Endodermal cell (in vitro differentiated cells): ENCODE data around the gene MYCBPAP. TPM values are rescaled to one million over a fixed set of nuclear protein-coding genes. Genes with fewer than 3 reads are reported as not detected.
A peak's percentile ranks its signal among the peaks of the same experiment; 100 is the strongest.

Source experiments
- DNase-seq: peaks from one replicate; pipeline ENCODE4 v3.0.0-alpha.2; 2017
- H3K27ac ChIP-seq: 2 replicates; pipeline ENCODE4 v1.5.1; 2013; ENCODE audit warnings: mild to moderate bottlenecking, low read depth, low read length, moderate library complexity
- H3K27me3 ChIP-seq: 2 replicates; pipeline ENCODE4 v1.6.1; 2013; ENCODE audit warnings: mild to moderate bottlenecking, low read length, moderate library complexity; ENCODE audit not compliant: insufficient read depth, control insufficient read depth, poor library complexity, severe bottlenecking
- H3K36me3 ChIP-seq: 2 replicates; pipeline ENCODE4 v1.7.0; 2013; ENCODE audit warnings: mild to moderate bottlenecking, low read length, moderate library complexity; ENCODE audit not compliant: control insufficient read depth, insufficient read depth
- H3K4me1 ChIP-seq: one replicate; pipeline ENCODE4 v1.7.0; 2013; ENCODE audit warnings: low read length; ENCODE audit not compliant: control insufficient read depth, insufficient read depth
- H3K4me3 ChIP-seq: 2 replicates; pipeline ENCODE4 v1.5.1; 2013; ENCODE audit warnings: mild to moderate bottlenecking, low read length, moderate library complexity
- H3K9ac ChIP-seq: 2 replicates; pipeline ENCODE4 v1.6.1; 2013; ENCODE audit warnings: mild to moderate bottlenecking, low read length, moderate library complexity; ENCODE audit not compliant: poor library complexity, severe bottlenecking; ENCODE audit errors: extremely low read depth
- H3K9me3 ChIP-seq: 2 replicates; pipeline ENCODE4 v1.6.1; 2013; ENCODE audit warnings: mild to moderate bottlenecking, low read length, moderate library complexity; ENCODE audit not compliant: control insufficient read depth
- H3K27ac Mint-ChIP-seq: 2 replicates; pipeline ENCODE4 v1.8.0; 2020; ENCODE audit warnings: mixed read lengths
- H3K27me3 Mint-ChIP-seq: 2 replicates; pipeline ENCODE4 v1.8.0; 2021; ENCODE audit warnings: mild to moderate bottlenecking, mixed read lengths; ENCODE audit not compliant: insufficient read depth
- H3K36me3 Mint-ChIP-seq: 2 replicates; pipeline ENCODE4 v1.8.0; 2020; ENCODE audit warnings: low read depth, mixed read lengths
- H3K4me1 Mint-ChIP-seq: 2 replicates; pipeline ENCODE4 v1.8.0; 2020; ENCODE audit warnings: mixed read lengths
- H3K4me3 Mint-ChIP-seq: 2 replicates; pipeline ENCODE4 v1.8.0; 2020; ENCODE audit warnings: mild to moderate bottlenecking, moderate library complexity, mixed read lengths
- H3K9me3 Mint-ChIP-seq: 2 replicates; pipeline ENCODE4 v1.8.0; 2020; ENCODE audit warnings: mild to moderate bottlenecking, mixed read lengths
- WGBS, 2 experiments: methylation state at CpG; one replicate each; pipeline versions ENCODE4 v1.1.5 to v1.1.7; 2013; ENCODE audit warnings: missing lambda C conversion rate in 2 of 2, mixed read lengths in 1 of 2; ENCODE audit not compliant: insufficient coverage in 1 of 2, insufficient read length in 1 of 2; 5-methylcytosine and 5-hydroxymethylcytosine counted together
- total RNA-seq, 2 donors: library from RNA; stranded (reverse); fragmentation: NEBNext Ultra II Directional in 1 of 2; extraction: Animal tissue kit (Norgen Biotek cat#: 25700) in 1 of 2; gene quantifications; 2 replicates in 1 of 2; 3 replicates in 1 of 2; pipeline ENCODE4 v1.2.1, GENCODE V29; 2021
- TF ChIP-seq, protein P1 (sequence below): fragments of 200-600 bp; sonication (generic); conservative IDR thresholded peaks from 2 replicates; pipeline ENCODE4 v1.5.0; 2021; ENCODE audit warnings: antibody characterized with exemption, mild to moderate bottlenecking

Gene MYCBPAP
- total RNA-seq, 2 donors from 2014 or later = 3.5 to 7.1 TPM

GRCh38 chr17:50476545-50477315 lies 31.5 kb upstream of the MYCBPAP start:
- Mint-ChIP-seq H3K27me3 (peaks cover 19% of the 10 kb centered on the region), H3K9me3 (no peaks in the 10 kb centered on the region), H3K27ac (no peak overlapping the region), H3K4me1 (peaks cover 14% of the 10 kb centered on the region), H3K36me3 (peaks cover 27% of the 10 kb centered on the region), H3K4me3 (peak overlapping the region; percentile 26)
- WGBS, 2 experiments = 88 to 92% methylated on average over 17 to 18 of the region's 18 CpGs
- Histone ChIP-seq H3K27me3 (no peaks in the 10 kb centered on the region), H3K36me3 (peaks cover 4% of the 10 kb centered on the region), H3K9ac (no peak overlapping the region), H3K9me3 (no peaks in the 10 kb centered on the region), H3K4me3 (no peak overlapping the region), H3K4me1 (no peaks in the 10 kb centered on the region), H3K27ac (no peak overlapping the region)
- TF ChIP-seq, protein P1, sequence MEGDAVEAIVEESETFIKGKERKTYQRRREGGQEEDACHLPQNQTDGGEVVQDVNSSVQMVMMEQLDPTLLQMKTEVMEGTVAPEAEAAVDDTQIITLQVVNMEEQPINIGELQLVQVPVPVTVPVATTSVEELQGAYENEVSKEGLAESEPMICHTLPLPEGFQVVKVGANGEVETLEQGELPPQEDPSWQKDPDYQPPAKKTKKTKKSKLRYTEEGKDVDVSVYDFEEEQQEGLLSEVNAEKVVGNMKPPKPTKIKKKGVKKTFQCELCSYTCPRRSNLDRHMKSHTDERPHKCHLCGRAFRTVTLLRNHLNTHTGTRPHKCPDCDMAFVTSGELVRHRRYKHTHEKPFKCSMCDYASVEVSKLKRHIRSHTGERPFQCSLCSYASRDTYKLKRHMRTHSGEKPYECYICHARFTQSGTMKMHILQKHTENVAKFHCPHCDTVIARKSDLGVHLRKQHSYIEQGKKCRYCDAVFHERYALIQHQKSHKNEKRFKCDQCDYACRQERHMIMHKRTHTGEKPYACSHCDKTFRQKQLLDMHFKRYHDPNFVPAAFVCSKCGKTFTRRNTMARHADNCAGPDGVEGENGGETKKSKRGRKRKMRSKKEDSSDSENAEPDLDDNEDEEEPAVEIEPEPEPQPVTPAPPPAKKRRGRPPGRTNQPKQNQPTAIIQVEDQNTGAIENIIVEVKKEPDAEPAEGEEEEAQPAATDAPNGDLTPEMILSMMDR = no peak
- no peak for DNase-seq

DNA sequence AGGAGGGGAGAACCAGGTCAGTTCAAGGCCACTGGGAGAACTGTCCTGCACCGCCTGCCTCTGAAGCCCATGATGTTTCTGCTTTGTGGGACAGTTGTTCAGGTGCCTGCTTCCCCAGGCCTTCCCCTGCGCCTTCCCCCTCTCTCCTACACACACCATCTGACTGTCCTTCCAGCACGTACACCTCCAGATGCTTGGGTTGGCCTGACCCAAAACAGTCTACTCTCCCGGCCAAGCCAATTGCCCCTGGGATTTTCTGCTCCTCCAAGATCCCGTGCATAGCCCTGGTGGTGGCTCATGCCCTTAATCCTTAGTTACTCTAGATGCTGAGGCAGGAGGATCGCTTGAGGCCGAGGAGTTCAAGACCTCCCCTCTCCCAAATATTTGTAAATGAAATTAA lies 30.3 kb upstream of the MYCBPAP start:
- TF ChIP-seq, protein P1 = no peak
- no peaks in the 10 kb centered on the region for H3K9me3 Mint-ChIP-seq
- peaks cover 14% of the 10 kb centered on the region for H3K4me1 Mint-ChIP-seq
- no peak for DNase-seq
- H3K27me3 Mint-ChIP-seq = peaks cover 13% of the 10 kb centered on the region
- Histone ChIP-seq H3K4me3 (peak overlapping the region; percentile 98), H3K27ac (no peak overlapping the region), H3K9ac (no peak overlapping the region), H3K36me3 (peaks cover 4% of the 10 kb centered on the region), H3K4me1 (no peaks in the 10 kb centered on the region), H3K9me3 (no peaks in the 10 kb centered on the region), H3K27me3 (no peaks in the 10 kb centered on the region)
- H3K4me3 Mint-ChIP-seq = peak overlapping the region; percentile 71
- 95 to 96% methylated on average over 6 to 7 of the region's 7 CpGs for WGBS, 2 experiments
- H3K27ac Mint-ChIP-seq = peak overlapping the region; percentile 89
- H3K36me3 Mint-ChIP-seq = peaks cover 24% of the 10 kb centered on the region

DNA sequence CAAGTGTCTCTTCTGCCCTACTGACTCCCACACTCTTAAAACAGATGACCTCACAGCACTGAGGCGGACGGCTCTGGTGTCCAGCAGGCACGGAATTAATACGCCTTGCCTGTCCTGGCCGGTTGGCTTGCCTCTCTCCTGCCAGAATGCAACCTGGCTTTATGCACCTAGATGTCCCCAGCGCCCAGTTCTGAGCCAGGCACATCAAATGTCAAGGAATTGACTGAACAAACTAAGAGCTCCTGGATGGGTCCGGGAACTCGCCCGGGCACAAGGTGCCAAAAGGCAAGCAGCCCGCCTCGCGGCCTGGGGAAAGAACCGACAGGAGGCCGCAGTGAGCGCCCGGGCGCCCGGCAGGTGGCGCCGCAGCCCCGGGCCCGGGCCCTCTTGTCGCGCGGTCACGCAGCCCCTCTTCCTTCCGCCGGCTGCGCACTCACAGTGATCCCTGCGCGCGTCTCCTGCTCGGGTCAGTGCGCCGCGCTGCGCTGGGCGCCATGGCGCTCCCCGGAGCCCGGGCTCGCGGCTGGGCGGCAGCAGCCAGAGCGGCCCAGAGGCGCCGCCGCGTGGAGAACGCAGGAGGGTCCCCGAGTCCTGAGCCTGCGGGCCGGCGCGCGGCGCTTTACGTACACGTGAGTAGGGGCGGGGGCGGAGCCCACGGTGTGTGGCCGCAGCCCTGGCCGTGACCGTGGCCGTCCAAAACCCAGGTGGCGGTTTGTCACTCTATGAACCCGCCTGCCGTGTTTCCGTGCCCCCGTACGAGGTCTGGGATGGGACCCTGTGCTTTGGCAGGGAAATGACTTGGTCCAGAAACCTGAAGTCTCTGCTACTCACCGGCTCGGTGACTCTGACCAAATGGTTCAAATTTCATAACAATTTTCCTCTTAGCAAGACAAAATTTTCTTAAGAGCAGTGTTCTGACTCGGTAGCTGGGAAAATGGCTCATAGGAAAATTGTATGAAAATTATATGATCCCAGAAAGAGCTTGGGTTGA lies 29.6 kb upstream of the MYCBPAP start, which contains the start of gene RSAD1:
RSAD1 (plus strand) TSS at position 470 of the 991 bp plus-strand sequence; CDS start at position 495, 25 bp downstream.
- Histone ChIP-seq H3K27ac (peak within 1 kb of the TSS; percentile 76), H3K36me3 (peaks cover 6% of the 10 kb centered on the region), H3K9me3 (no peaks in the 10 kb centered on the region), H3K4me1 (no peaks in the 10 kb centered on the region), H3K4me3 (peak within 1 kb of the TSS; percentile 98), H3K27me3 (no peaks in the 10 kb centered on the region), H3K9ac (peak within 1 kb of the TSS; percentile 80)
- H3K4me1 Mint-ChIP-seq = peaks cover 14% of the 10 kb centered on the region
- no peaks in the 10 kb centered on the region for H3K9me3 Mint-ChIP-seq
- peak within 1 kb of the TSS; percentile 89 for H3K27ac Mint-ChIP-seq
- TF ChIP-seq, protein P1 = peak; percentile 94
- H3K4me3 Mint-ChIP-seq = peak within 1 kb of the TSS; percentile 71
- 6 to 8% methylated on average over 38 to 75 of the region's 75 CpGs for WGBS, 2 experiments
- peaks cover 23% of the 10 kb centered on the region for H3K36me3 Mint-ChIP-seq
- DNase-seq = peak; percentile 97
- peaks cover 13% of the 10 kb centered on the region for H3K27me3 Mint-ChIP-seq
